ENCODE results near the gene ZNF543. TPM values are rescaled to one million over a fixed set of nuclear protein-coding genes. Genes with fewer than 3 reads are reported as not detected.
A peak's percentile ranks its signal among the peaks of the same experiment; 100 is the strongest.
"Not testable (repeated sequence)": the region's sequence is repeated elsewhere in the genome, so short reads cannot be mapped to it uniquely, and the experiment has no call there.

Gene ZNF543
- total RNA-seq: 10 to 100 TPM in 1 of 3 donors, 1 to 10 TPM in 2; 6.7 to 14.8 (median 8.5) TPM

- DNase-seq (ENCODE audit: low spot score in 2 of 2): peak; percentile 95 to 97
- intact Hi-C loops (cut with DNase I; ENCODE audit: low total_unique reads): no loop called here
- H3K27me3 ChIP-seq: no peaks in the 10 kb centered on the region
- peaks cover 9 to 23% of the 10 kb centered on the region in 2 donors for H3K9me3 ChIP-seq
- TF ChIP-seq CTCF (IDR thresholded peaks at IDR 0.05) (peak in 1 of 3 donors; percentile 19), POLR2AphosphoS5 (IDR thresholded peaks at IDR 0.05) (peak in 2 of 3 donors; percentile 53 to 93), POLR2A (IDR thresholded peaks at IDR 0.05) (peak; percentile 50)
- peak within 1 kb of the TSS; percentile 82 to 89 (median 86) for H3K4me3 ChIP-seq
- peak within 1 kb of the TSS; percentile 92 to 93 for H3K27ac ChIP-seq
- H3K36me3 ChIP-seq: peaks cover 16% of the 10 kb centered on the region
- H3K4me1 ChIP-seq: peaks cover 0 to 7% of the 10 kb centered on the region in 2 donors
Observed at GRCh38 chr19:57320180-57321084, at the start of gene ZNF543. Gene ZNF543, plus strand, starts transcription at chr19:57320472. Its CDS starts 382 bp downstream, at chr19:57320854.

- intact Hi-C loops (cut with DNase I; ENCODE audit: low total_unique reads): no loop called here
- no peak for DNase-seq (ENCODE audit: low spot score in 2 of 2)
- Histone ChIP-seq H3K36me3 (no peaks in the 10 kb centered on the region), H3K27me3 (no peaks in the 10 kb centered on the region), H3K4me1 (no peaks in the 10 kb centered on the region), H3K27ac (no peak overlapping the region), H3K9me3 (no peaks in the 10 kb centered on the region), H3K4me3 (no peak overlapping the region)
- TF ChIP-seq POLR2A (IDR thresholded peaks at IDR 0.05): no peak
- no peak for TF ChIP-seq POLR2AphosphoS5 (IDR thresholded peaks at IDR 0.05)
- no peak for TF ChIP-seq CTCF (IDR thresholded peaks at IDR 0.05)
Observed at GRCh38 chr19:57271280-57271679, 49.0 kb upstream of the ZNF543 start.

- Histone ChIP-seq H3K27ac (no peak overlapping the region), H3K27me3 (no peaks in the 10 kb centered on the region), H3K4me3 (no peak overlapping the region), H3K4me1 (no peaks in the 10 kb centered on the region), H3K9me3 (no peaks in the 10 kb centered on the region), H3K36me3 (no peaks in the 10 kb centered on the region)
- intact Hi-C loops (cut with DNase I; ENCODE audit: low total_unique reads): no loop called here
- no peak for TF ChIP-seq POLR2A (IDR thresholded peaks at IDR 0.05)
- TF ChIP-seq POLR2AphosphoS5 (IDR thresholded peaks at IDR 0.05): no peak
- no peak for TF ChIP-seq CTCF (IDR thresholded peaks at IDR 0.05)
- no peak for DNase-seq (ENCODE audit: low spot score in 2 of 2)
Observed at GRCh38 chr19:57273014-57273413, 47.3 kb upstream of the ZNF543 start.

- TF ChIP-seq CTCF (IDR thresholded peaks at IDR 0.05): no peak
- intact Hi-C loops (cut with DNase I; ENCODE audit: low total_unique reads): no loop called here
- no peaks in the 10 kb centered on the region for H3K36me3 ChIP-seq
- no peak overlapping the region for H3K4me3 ChIP-seq
- peaks cover 0 to under 1% of the 10 kb centered on the region in 2 donors for H3K4me1 ChIP-seq
- H3K27ac ChIP-seq: no peak overlapping the region
- H3K27me3 ChIP-seq: no peaks in the 10 kb centered on the region
- no peaks in the 10 kb centered on the region for H3K9me3 ChIP-seq
- no peak for DNase-seq (ENCODE audit: low spot score in 2 of 2)
Observed at GRCh38 chr19:57276430-57276829, 43.8 kb upstream of the ZNF543 start.

- H3K36me3 ChIP-seq; intact Hi-C loops (cut with DNase I; ENCODE audit: low total_unique reads); H3K4me3 ChIP-seq; H3K9me3 ChIP-seq; H3K27me3 ChIP-seq; H3K27ac ChIP-seq; DNase-seq (ENCODE audit: low spot score in 2 of 2): not testable (repeated sequence)
- peaks cover 0 to 10% of the 10 kb centered on the region in 2 donors for H3K4me1 ChIP-seq
Observed at GRCh38 chr19:57278481-57278880, 41.8 kb upstream of the ZNF543 start.

Data from breast epithelium (tissue), 4 donors.